Muscle of arm (tissue), 12 donors: ENCODE data around the gene PRKCE. TPM values are rescaled to one million over a fixed set of nuclear protein-coding genes. Genes with fewer than 3 reads are reported as not detected.
"Not testable (repeated sequence)": the region's sequence is repeated elsewhere in the genome, so short reads cannot be mapped to it uniquely, and the experiment has no call there.

ENCODE experiments used
- DNase-seq: peaks from one replicate; pipeline ENCODE4 v3.0.0-alpha.2; 2013
- polyA plus RNA-seq, 12 donors: library from polyadenylated mRNA; unstranded; fragments of 120-200 nt; gene quantifications; one replicate each; pipeline ENCODE4 v1.2.1, GENCODE V29; 2013; ENCODE audit not compliant: insufficient read length in 12 of 12

Gene PRKCE
- polyA plus RNA-seq, 12 donors: 4.5 to 17.3 (median 5.4) TPM; not detected in 1

DNA sequence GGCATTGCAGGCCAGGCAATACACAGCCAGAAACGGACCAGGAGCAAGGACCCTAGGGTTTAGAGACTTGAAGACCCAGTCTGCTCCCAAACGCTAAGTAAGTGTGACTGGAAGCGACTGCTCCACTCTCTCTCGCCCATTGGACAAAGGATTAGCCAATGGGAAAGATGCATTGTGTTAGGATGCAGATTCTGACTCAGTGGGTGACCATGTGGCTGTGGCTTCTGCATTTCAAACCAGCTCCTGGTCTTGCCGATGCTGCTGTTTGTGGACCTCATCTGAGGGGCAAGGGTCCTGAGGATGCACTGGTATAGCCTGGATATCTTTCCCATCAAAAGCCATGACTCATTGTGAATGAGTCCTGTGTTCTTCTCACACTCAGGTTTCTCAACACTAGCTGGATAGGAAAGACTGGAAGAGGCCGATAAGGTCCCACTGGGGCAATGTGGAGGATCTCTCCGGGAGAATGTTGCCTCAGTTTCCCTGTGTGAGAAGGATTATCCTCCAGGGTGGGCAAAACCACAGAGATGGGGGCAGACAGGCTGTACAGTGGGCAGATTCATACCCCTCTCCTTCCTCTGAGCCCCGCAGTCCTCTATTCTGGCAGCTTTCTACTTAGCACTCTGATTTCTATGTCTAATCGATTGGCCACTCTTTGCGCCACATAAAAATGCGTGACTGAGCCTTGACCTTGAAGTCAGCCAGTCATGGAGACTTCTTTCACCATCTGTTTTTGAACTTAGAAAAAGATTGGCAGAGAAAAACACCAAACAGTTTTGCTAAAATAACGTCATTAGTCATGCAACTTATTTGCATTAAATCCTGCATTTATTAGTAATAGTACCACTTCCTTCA, 257.1 kb downstream of the PRKCE start:
- no peak for DNase-seq

- DNase-seq: no peak
Measured at GRCh38 chr2:45909171-45909565, 257.7 kb downstream of the PRKCE start.

GRCh38 chr2:45909677-45910191, 258.3 kb downstream of the PRKCE start:
- DNase-seq: no peak

GRCh38 chr2:45910473-45911060, 259.1 kb downstream of the PRKCE start:
- no peak for DNase-seq

- no peak for DNase-seq
Measured at GRCh38 chr2:45911538-45911937, 260.1 kb downstream of the PRKCE start.

- no peak for DNase-seq
Measured at GRCh38 chr2:45912109-45912508, 260.6 kb downstream of the PRKCE start.

DNA sequence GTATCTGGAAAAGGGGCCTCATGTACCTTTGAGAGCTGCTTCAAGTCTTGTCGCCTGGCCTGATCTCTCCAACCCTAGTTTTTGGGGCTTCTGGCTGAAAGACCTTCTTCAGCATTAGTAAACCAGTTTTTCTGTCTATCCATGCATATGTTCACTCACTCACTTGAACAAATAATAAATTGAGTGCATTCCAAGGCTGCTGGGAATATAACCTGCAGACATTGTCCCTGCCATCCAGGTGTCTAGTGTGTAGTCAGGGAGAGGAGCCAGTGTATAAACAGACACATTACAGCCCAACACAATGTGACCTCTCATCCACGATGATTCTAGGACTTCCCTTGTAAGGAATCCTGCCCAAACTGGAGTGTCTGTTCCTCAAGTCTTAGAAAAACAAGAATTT, 262.1 kb downstream of the PRKCE start:
- DNase-seq: no peak

DNA sequence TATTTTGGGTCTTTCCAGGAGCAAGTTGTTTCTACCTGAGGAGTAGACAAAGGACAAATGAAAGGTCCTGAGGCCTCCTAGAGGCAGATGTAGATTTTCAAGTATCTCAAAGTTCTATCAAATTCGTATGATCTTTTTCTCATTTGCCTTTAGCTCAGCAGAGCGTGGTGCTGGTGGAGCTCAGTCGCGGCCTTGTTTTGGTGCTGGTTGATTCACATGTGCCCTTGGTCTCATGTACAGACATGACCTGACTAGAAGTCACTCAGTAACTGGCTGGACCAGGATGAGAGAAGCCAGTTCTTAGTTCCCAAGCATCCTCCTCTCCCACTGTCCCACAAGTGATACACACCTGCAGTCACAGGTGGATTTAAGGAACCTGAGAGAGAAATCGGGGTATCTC, 264.0 kb downstream of the PRKCE start:
- DNase-seq: no peak

- not testable (repeated sequence) for DNase-seq
Measured at GRCh38 chr2:45917561-45918176, 266.2 kb downstream of the PRKCE start.

DNA sequence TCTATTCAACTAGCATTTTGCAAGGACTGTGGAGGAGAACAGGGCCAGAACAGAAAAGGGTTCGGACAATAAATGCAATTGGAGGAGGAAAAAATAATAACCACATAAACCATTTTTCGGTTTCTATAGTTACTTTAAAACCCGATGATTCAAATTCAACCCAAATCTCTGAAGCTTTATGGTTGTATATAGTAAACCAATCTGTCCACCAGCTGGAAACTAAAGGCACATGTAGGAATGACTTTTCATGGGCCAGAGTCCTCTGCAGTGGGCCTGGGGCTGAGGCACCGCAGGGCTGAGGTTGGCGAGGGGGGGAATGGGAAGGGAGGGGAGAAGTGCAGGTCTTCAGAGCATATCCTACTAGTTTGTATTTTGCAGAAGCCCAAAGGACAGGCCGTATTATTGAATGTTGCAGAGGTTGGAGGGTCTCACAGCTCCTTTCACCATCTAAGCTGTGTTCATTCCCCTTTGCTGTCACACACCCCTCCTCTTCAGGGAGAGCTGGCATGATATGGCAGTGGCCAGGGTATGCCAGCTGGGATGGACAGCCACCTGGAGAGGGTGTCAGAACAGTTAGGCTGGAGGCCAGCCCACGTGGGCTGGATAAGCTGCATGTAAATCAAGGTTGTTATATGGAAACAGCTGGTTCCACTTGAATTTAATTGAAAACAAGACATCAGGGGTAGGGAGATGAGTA, 267.1 kb downstream of the PRKCE start:
- DNase-seq: no peak

DNA sequence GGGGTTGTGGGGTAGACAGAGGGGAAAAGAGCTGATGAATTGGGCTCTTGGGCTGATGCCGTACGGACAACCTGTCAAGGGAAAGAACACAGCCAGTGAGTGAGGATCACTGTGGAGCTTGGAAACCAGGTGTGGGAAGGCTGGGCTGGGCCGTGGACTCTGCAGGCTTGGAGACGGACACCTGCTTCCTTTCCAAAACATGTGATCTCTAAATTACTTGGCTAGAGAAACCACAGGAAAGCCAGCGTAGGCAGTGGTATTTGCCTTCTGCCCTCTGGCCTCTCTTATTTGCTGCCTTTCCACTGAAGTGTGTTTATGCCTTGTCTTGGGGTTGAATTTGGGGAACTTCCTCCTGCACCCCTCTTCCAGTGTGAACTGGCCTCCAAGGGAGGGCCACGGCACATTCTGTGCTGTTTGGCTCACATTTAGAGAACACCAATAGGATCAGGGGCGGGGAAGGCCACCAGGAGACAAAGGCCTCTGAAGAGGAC, 267.7 kb downstream of the PRKCE start:
- no peak for DNase-seq

GRCh38 chr2:45919711-45920111, 268.2 kb downstream of the PRKCE start:
- no peak for DNase-seq

DNA sequence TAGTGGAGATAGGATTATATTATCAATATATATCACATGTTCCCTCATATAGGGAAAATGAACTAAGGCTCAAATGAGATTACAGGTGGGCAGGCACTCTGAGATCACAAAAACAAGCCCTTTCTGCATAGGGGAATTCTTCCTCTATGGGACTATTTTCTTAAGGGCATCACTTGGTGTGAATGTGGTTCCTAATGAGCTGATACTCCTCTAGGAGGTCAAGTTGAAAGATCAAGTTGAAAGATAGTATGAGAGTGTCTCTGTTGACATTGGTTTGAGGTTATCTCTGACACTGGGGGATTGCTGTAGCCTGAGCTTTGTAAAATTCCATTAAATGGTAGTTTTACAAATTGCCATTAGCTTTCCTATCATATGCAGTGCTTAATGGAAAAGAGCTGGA, 270.4 kb downstream of the PRKCE start:
- no peak for DNase-seq

DNA sequence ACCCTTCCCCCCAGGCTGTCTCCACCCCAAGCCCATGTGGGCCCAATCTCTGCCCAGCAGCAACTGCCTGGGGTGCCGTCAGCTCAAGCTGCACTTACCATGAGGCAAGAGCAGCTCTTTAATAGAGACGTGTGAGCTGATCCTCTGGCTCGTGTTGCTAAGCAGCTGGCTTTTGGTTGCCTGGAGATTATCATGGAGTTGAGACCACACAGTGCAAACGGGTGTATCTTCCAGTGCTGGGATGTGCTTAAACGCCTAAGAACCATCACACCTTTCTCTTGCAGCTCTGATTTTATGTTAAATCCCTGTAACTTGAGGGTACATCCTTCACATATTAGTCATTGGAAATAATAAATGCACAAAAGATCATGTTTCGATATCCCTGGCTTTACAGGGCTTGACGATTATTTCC, 271.1 kb downstream of the PRKCE start:
- DNase-seq: no peak

DNA sequence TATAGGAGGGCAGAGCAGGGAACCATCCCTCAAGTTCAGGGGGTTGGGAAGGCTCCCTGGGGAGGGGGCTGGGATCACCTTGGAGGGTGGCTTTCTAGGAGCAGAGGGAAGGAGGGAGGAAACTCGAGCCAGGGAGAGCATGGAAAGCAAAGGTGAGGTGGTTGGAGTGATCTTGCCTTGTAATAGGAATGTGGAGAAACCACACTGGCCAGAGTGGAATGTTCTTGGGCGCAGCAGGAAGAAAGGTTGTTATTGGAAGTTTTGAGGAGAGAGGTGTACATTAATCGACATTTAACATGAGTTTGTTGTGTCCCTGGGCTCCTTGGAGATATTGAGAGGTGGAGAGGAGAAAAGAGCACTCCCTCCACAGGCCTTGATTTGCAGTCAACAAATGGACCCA, 272.2 kb downstream of the PRKCE start:
- DNase-seq: no peak

DNA sequence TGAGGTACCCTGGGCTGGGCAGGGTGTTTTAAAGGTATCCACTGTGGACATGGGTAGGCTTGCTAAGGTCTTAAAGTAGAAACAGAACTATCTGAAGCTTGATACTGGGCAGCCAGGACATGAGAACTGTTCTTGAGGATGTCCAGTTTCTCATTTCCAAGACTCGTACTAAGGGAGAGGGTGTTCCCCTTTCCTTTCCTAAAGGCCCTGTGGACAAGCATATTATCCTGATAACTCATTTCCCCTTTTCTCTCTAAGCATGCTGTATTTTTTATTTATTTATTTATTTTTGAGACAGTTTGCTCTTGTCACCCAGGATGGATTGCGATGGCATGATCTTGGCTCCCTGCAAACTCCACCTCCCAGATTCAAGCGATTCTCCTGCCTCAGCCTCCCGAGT, 273.6 kb downstream of the PRKCE start:
- DNase-seq: no peak

GRCh38 chr2:45925636-45926366, 274.3 kb downstream of the PRKCE start:
- DNase-seq: no peak

- no peak for DNase-seq
Measured at GRCh38 chr2:45928946-45929345, 277.5 kb downstream of the PRKCE start.

GRCh38 chr2:45929674-45930395, 278.4 kb downstream of the PRKCE start:
- no peak for DNase-seq

GRCh38 chr2:45930396-45930792, 278.9 kb downstream of the PRKCE start:
- no peak for DNase-seq
